GM06990 (cell line): ENCODE results near the gene DCXR.
A peak's percentile ranks its signal among the peaks of the same experiment; 100 is the strongest.

Experiments used
- DNase-seq: peaks from one replicate; pipeline ENCODE4 v3.0.0-alpha.2; 2011; ENCODE audit not compliant: insufficient read length; ENCODE audit errors: extremely low read depth
- H3K27me3 ChIP-seq: replicated peaks from 2 replicates; pipeline ENCODE4 v1.6.0; 2011; ENCODE audit warnings: low read length; ENCODE audit not compliant: control insufficient read depth, insufficient read depth
- H3K36me3 ChIP-seq: 2 replicates; pipeline ENCODE4 v1.5.1; 2011; ENCODE audit warnings: low read length; ENCODE audit not compliant: control insufficient read depth, insufficient read depth
- H3K4me3 ChIP-seq: replicated peaks from 2 replicates; pipeline ENCODE4 v1.5.1; 2011; ENCODE audit warnings: low read depth, mild to moderate bottlenecking, control low read depth, low read length
- CTCF ChIP-seq: IDR thresholded peaks from 2 replicates; pipeline ENCODE4 v1.5.1; 2011; ENCODE audit warnings: low read length, control low read depth, mild to moderate bottlenecking, inconsistent platforms; ENCODE audit not compliant: insufficient read depth, poor library complexity, severe bottlenecking

Gene DCXR

GRCh38 chr17:81996757-81997441 is 40.6 kb downstream of the DCXR start:
- Histone ChIP-seq H3K36me3 (peaks cover 5% of the 10 kb centered on the region), H3K4me3 (no peak overlapping the region), H3K27me3 (no peaks in the 10 kb centered on the region)
- no peak for DNase-seq
- no peak for TF ChIP-seq CTCF

- Histone ChIP-seq H3K36me3 (peaks cover 5% of the 10 kb centered on the region), H3K4me3 (no peak overlapping the region), H3K27me3 (no peaks in the 10 kb centered on the region)
- no peak for TF ChIP-seq CTCF
- DNase-seq: no peak
These were observed 41.2 kb downstream of the DCXR start for GRCh38 chr17:81996232-81996756.

GRCh38 chr17:81995463-81996231 is 41.9 kb downstream of the DCXR start:
- TF ChIP-seq CTCF: no peak
- H3K4me3 ChIP-seq: no peak overlapping the region
- H3K36me3 ChIP-seq: peaks cover 5% of the 10 kb centered on the region
- DNase-seq: no peak
- H3K27me3 ChIP-seq: no peaks in the 10 kb centered on the region

GRCh38 chr17:81994593-81995462 is 42.7 kb downstream of the DCXR start:
- Histone ChIP-seq H3K4me3 (no peak overlapping the region), H3K36me3 (peaks cover 5% of the 10 kb centered on the region), H3K27me3 (no peaks in the 10 kb centered on the region)
- TF ChIP-seq CTCF: no peak
- no peak for DNase-seq

- Histone ChIP-seq H3K27me3 (no peaks in the 10 kb centered on the region), H3K4me3 (no peak overlapping the region), H3K36me3 (peaks cover 5% of the 10 kb centered on the region)
- no peak for TF ChIP-seq CTCF
- peak; percentile 14 for DNase-seq
These were observed 43.5 kb downstream of the DCXR start for GRCh38 chr17:81993729-81994592.
